COLO668 (cell line): ENCODE data around the gene STING1.

Experiments used
- DNase-seq: peaks from one replicate; lab custom pipeline; 2025; ENCODE audit not compliant: unreplicated experiment; lab: John Stamatoyannopoulos, UW

Gene STING1

GRCh38 chr5:139468421-139468931 is 14.1 kb downstream of the STING1 start:
- DNase-seq: no peak

GRCh38 chr5:139462586-139463276 is 19.8 kb downstream of the STING1 start, which contains the start of gene ECSCR:
Gene ECSCR (minus strand): TSS chr5:139462743. CDS start chr5:139462670, 73 bp downstream.
- no peak for DNase-seq

- DNase-seq: no peak
Observed at GRCh38 chr5:139461698-139462097, 20.9 kb downstream of the STING1 start.

GRCh38 chr5:139461176-139461575 is 21.4 kb downstream of the STING1 start:
- DNase-seq: no peak

GRCh38 chr5:139460455-139460854 is 22.1 kb downstream of the STING1 start:
- no peak for DNase-seq

GRCh38 chr5:139459451-139459934 is 23.1 kb downstream of the STING1 start:
- peak; percentile 1 for DNase-seq

GRCh38 chr5:139458580-139459407 is 23.8 kb downstream of the STING1 start:
- no peak for DNase-seq

- no peak for DNase-seq
Observed at GRCh38 chr5:139457653-139458306, 24.8 kb downstream of the STING1 start.

GRCh38 chr5:139457241-139457640 is 25.3 kb downstream of the STING1 start:
- DNase-seq: no peak

- no peak for DNase-seq
Observed at GRCh38 chr5:139456776-139457175, 25.8 kb downstream of the STING1 start.

- DNase-seq: no peak
Observed at GRCh38 chr5:139454568-139455290, 27.8 kb downstream of the STING1 start.

- DNase-seq: no peak
Observed at GRCh38 chr5:139453683-139454567, 28.6 kb downstream of the STING1 start.

GRCh38 chr5:139451878-139452660 is 30.5 kb downstream of the STING1 start:
- DNase-seq: no peak

- DNase-seq: no peak
Observed at GRCh38 chr5:139451176-139451575, 31.4 kb downstream of the STING1 start.

GRCh38 chr5:139446956-139447779 is 35.4 kb downstream of the STING1 start:
- DNase-seq: no peak

GRCh38 chr5:139445325-139446170 is 37.0 kb downstream of the STING1 start:
- no peak for DNase-seq

- no peak for DNase-seq
Observed at GRCh38 chr5:139443831-139444453, 38.6 kb downstream of the STING1 start.
